ENCODE measurements around the gene ZFYVE27.
"Not testable (repeated sequence)": the region's sequence is repeated elsewhere in the genome, so short reads cannot be mapped to it uniquely, and the experiment has no call there.

The ZFYVE27 gene

GRCh38 chr10:97736902-97737769, at the start of gene ZFYVE27:
TSS of gene ZFYVE27 (plus strand) at chr10:97737128. CDS start at chr10:97738478, 1,350 bp downstream.
- DNase-seq (ENCODE audit: low read depth): peak; percentile 90

DNA sequence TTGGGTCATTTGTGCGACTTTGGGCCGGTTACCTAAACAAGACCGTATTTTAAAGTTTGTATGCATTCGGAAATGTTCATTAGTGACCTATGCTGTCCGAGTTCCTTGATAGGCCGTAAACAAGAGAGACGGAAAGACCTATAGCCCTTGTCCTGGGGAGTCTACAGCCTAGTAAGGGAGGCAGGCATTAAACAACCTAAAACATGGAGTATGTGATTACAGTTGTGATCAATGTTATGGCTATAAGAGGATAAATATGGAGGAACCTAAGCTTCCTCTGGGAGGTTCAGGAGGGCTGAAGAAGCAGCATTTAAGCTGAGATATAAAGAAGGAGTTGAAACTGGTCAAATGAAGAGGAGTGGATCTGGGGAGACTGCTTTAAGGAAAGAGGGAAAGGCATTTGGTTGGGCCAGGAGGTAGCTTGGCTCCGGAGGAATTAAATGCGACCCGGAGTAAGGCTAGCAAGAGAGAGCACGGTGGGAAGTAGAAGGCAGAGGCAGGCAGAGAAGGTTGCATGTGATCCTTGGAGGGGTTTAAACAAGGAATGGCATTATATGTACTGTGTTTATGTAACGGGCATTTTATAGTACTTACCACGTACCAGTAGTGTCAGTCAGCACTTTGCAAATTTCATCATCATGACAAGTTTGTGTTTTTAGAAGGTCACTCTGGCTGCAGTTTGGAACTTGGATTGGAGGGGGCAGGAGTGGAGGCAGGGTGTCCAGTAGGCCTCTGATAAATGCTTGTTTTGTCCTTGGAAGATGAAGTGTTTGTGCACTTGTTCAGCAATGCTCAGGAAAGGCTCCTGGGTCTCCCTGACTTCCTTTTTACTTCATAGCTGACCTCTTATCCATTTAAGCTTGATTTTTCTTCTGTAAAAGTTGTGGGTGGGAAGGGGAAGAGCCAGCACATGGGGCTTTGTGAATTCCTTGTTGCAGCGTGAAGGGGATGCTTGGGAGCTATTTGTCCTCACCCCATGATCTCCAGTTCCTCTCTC, 48.8 kb upstream of the ZFYVE27 start:
- DNase-seq (ENCODE audit: low read depth): no peak

- no peak for DNase-seq (ENCODE audit: low read depth)
These were observed 47.3 kb upstream of the ZFYVE27 start for GRCh38 chr10:97689559-97690020.

- no peak for DNase-seq (ENCODE audit: low read depth)
These were observed 46.8 kb upstream of the ZFYVE27 start for GRCh38 chr10:97690133-97690532.

- not testable (repeated sequence) for DNase-seq (ENCODE audit: low read depth)
These were observed 38.8 kb upstream of the ZFYVE27 start for GRCh38 chr10:97698072-97698655.

DNA sequence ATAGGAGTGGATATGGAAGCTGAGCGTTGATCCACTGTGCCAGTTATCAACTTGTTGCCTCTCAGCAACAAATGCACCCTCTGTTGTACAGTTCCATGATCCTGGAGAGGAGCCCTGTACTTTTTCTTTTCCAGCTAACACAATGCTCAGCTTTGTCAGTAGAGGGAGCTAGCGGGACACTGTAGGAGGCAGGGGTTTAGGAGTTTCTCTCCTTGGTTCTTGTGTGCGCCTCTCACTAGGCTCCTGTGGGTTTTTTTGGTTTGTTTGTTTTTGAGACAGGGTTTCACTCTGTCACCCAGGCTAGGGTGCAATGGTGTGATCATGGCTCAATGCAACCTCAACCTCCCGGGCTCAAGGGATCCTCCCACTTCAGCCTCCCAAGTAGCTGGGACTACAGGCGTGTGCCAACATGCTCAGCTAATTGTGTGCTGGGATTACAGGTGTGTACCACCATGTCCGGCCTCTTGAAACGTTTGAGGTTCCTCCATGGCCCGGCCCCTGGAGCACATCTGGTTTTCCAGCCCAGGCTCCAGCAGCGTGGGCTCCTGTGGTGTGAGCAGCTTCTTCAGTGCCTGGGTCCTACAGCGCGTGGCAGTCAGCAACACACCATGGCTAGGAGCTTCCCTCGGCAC, 35.4 kb upstream of the ZFYVE27 start:
- DNase-seq (ENCODE audit: low read depth): peak; percentile 29

DNA sequence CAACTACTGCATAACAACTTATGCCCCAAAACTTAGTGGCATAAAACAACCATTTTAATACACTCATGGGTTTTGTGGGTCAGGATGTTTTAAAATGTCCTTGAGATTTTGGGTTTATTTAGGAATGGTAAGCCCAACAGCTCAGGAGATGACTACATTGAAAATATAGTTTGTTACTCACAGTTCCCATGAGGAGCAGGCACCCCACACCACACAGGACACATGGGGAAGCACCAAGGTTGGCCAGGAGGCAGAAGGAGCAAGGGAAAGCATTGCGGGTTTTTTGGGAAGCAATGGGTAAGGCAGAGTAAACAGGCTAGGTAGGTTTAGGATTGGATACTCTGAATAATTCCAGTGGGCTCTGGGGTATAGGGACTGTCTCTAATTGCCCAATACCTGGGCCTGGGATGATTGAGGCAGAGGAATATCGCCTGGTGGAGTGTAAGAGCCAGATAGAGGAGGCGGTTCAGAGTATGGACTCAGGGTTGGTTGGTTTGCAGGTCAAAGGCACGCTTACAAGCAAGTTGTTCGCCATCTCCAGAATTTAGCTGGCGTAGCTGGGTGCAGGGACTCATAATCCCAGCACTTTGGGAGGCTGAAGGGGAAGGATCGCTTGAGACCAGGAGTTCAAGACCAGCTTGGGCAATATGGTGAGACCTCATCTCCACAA, 33.4 kb upstream of the ZFYVE27 start:
- no peak for DNase-seq (ENCODE audit: low read depth)

GRCh38 chr10:97704341-97704740, 32.6 kb upstream of the ZFYVE27 start:
- no peak for DNase-seq (ENCODE audit: low read depth)

DNA sequence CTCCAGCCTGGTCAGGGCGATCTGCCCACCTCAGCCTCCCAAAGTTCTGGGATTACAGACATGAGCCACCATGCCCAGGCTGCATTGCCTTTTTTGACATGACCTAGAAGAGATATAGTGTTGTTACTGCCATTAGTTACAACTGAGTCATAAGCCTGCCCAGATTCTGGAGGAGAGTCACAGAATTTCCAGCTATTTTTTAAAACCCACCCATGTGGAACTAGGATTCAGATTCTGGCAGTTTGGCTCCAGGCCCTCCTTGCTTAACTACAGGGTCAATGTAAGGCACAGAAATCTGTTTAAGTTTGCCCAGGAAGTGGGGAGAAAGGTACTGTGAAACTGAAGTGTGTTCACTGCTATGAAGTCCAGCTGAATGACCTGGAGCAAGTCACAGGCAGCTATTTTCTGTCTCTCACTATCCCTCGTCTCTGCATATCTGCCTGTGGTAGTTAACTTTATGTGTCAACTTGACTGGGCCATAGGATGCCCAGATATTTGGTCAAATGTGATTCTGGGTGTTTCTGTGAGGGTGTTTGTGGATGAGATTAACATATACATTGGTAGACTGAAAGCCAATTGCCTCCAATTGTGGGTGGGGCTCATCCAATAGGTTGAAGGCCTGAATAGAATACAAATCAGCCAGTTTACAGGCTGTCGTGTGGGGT, 31.8 kb upstream of the ZFYVE27 start:
- no peak for DNase-seq (ENCODE audit: low read depth)

DNA sequence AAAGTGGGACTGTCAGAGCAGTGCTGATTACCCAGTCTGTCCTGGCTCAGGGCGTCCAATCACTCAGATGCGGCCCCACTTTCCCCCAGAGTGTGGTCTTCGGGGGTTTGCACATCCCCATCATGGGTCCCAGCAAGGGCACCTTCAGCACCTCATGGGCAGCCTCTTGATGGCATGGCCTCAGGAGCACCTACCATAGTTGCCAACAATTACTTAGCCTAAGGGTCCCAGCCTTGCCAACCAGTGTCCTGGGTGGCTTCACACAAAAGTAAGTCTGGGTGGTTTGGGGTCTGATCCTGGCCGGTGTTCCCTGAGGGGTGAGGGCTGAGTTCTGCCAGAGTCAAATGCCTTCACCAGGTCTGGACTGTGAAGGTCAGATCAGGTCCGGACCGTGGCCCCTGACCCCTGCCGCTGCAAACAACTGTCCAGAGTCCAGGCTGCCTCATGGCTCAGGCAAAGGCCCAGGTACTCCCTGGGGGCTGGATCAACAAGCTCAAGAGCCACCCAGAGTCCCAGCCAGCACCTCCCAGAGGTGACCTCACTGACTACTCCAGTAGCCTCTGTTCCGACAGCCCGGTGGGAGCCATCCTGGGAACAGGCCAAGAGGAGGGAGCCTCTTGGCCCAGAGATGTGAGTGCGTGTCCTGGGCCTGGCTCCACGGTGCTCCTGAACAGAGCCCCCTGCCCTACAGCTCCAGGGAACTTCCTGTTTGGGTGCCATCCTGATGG, 29.6 kb upstream of the ZFYVE27 start:
- DNase-seq (ENCODE audit: low read depth): no peak

- DNase-seq (ENCODE audit: low read depth): no peak
These were observed 28.8 kb upstream of the ZFYVE27 start for GRCh38 chr10:97708167-97708566.

DNA sequence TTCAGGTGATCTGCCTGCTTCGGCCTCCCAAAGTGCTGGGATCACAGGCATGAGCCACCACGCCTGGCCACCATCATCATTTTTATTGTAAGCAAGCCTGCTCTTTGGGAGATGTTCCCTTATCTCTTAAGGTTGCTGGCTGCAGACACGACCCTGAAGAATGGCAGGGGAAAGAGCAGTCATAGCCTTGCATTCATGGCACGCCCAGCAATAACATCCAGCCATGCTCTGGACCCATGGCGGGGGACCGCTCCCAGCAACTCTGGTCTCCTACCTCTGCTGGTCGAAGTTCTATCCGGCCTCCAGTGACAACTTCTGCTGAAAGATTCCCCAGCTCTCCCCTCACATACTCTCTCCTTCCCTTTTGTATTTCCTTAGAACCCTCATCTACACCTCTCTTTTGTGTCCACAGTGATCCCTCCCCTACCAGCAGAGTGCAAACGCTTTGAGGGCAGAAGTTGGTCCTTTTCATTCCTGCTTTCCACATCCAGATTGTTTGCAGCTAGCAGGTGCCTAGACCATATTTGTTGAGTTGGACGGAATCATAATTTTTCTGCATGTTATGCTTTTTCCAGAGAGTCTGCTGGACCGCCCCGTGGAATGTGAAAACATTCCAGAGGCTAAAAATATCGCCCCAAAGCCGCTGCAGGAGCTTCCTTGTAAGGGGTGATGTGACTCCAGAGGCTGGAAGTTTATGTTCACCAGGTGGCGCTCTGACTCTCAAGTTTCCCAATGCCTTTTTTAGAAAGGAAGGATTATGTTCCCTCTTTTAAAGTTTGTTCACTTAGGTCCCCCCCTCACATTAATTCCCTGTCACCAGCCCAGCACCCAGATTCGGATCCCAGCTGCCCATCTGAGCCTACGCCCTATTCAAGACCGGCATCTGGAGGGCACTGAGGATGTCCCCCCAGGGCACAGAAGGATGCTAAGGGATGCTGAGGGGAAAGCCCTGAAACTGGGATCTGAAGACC, 27.7 kb upstream of the ZFYVE27 start:
- peak; percentile 22 for DNase-seq (ENCODE audit: low read depth)

DNA sequence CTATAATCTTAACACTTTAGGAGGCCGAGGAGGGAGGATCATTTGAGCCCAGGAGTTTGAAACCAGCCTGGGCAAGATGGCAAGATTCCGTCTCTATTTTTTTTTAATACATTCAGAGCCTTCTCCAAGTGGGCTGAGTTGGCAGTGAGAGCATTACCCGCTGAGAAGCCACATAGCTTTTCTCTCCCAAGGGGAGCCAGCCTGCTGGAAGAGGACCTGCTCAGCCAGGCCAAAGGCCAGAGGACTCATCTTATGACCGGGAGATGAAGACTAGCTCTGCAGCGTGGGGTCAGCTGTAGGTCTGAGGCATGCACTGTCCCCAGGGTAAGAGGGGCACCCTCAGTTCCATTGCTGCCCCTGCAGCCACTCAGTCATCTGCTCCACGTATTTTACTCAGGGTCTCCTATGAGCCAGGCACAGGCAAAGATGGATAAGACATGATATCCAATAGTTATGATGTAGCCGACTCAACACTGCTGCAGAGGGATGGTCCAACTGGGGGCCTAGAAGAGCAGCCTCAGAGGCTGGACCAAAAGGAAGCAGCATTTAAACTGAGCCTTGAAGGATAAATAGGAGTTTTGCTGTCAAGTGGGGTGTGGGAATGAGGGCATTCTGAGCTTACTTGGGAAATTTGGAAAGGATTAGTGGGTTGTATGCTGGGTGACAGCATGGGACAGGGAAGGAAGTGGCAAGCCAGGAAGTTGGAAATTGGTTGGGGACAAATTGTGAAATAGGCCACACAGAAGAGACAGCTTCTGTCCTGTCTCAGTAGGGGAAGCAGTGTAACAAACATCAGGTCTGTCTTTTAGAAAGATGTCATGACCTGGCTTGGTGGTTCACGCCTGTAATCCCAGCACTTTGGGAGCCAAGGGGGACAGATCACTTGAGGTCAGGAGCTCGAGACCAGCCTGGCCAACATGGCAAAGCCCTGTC, 25.0 kb upstream of the ZFYVE27 start:
- no peak for DNase-seq (ENCODE audit: low read depth)

- no peak for DNase-seq (ENCODE audit: low read depth)
These were observed 23.5 kb upstream of the ZFYVE27 start, which contains the start of gene MARVELD1 for GRCh38 chr10:97713339-97713825. TSS of gene MARVELD1 (plus strand) at chr10:97713730. CDS start at chr10:97713877, 147 bp downstream.

DNA sequence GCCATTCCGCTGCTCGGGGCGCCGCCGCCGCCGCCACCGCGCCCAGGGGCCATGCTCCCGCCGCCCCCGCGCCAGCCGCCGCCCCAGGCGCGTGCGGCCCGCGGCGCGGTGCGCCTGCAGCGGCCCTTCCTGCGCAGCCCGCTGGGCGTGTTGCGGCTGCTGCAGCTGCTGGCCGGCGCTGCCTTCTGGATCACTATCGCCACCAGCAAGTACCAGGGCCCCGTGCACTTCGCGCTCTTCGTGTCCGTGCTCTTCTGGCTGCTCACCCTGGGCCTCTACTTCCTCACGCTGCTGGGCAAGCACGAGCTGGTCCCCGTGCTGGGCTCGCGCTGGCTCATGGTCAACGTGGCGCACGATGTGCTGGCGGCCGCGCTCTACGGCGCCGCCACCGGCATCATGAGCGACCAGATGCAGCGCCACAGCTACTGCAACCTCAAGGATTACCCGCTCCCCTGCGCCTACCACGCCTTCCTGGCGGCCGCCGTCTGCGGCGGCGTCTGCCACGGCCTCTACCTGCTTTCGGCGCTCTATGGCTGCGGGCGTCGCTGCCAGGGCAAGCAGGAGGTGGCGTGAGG, 23.0 kb upstream of the ZFYVE27 start:
- no peak for DNase-seq (ENCODE audit: low read depth)

DNA sequence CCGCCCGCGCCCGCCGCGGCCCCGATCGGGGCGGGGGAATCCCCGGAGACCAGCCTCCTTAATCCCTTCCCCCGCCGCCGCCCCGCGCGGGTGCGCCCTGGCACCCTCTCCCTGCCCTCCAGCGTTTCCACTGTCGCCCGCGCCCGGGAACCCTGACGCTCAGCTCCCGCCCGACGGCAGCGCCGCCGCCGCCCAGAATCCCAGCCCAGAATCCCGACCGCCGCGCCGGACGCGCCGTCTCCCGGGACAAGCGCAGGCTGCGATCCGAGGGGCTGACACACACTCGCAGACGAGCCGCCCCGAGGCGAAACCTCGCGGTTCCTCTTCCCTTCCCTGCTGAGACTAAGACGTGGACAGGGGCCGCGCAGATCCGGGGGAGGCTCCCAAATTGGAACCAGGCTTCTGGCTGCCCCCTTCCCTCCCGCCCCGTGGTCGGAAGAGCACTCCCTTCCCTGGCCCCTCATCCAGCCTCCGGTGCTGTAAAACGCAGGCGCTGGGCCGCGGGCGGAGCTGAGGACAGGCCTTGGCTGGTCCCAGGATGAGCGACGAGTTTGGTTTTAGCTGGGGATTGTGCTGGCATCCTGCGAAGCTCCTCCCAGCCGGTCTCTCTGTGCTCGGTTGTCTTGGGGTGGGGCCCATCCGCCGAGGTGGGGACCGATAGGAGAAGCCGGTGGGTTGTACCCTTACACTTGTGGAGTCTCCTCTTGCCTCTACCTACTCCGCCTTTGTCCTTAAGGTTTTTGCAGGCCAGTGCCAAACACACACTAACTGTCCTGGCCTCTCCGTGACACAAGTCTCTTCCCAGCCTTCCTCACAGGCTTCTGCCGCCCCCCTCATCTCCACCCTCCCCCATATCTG, 22.3 kb upstream of the ZFYVE27 start:
- DNase-seq (ENCODE audit: low read depth): no peak

Data from stimulated activated CD4-positive, alpha-beta T cell treated with anti-CD3 and anti-CD28 coated beads, Interleukin-2, amount 100 ng/mL, for 4 hours (primary cell).